IPS-20b (cell line): Measurements from ENCODE around the gene SUMO3.
"Not testable (repeated sequence)": the region's sequence is repeated elsewhere in the genome, so short reads cannot be mapped to it uniquely, and the experiment has no call there.

Experiments used
- H3K27ac ChIP-seq: one replicate; pipeline ENCODE4 v1.5.1; 2013; ENCODE audit warnings: low read length
- H3K27me3 ChIP-seq: 2 replicates; pipeline ENCODE4 v1.6.1; 2013; ENCODE audit warnings: mild to moderate bottlenecking, low read length, inconsistent platforms; ENCODE audit not compliant: insufficient read depth
- H3K36me3 ChIP-seq: 2 replicates; pipeline ENCODE4 v1.6.1; 2013; ENCODE audit warnings: low read depth, mild to moderate bottlenecking, inconsistent platforms, low read length, moderate library complexity; ENCODE audit not compliant: insufficient read depth
- H3K4me1 ChIP-seq: 2 replicates; pipeline ENCODE4 v1.6.1; 2013; ENCODE audit warnings: mild to moderate bottlenecking, control low read depth, inconsistent platforms, low read length, moderate library complexity; ENCODE audit not compliant: insufficient read depth
- H3K4me3 ChIP-seq: 2 replicates; pipeline ENCODE4 v1.5.1; 2013; ENCODE audit warnings: mild to moderate bottlenecking, low read length, inconsistent platforms
- H3K9ac ChIP-seq: 2 replicates; pipeline ENCODE4 v1.6.1; 2013; ENCODE audit warnings: low read depth, mild to moderate bottlenecking, inconsistent platforms, low read length, moderate library complexity
- H3K9me3 ChIP-seq: 2 replicates; pipeline ENCODE4 v1.6.1; 2013; ENCODE audit warnings: mild to moderate bottlenecking, low read depth, low read length, inconsistent platforms; ENCODE audit not compliant: insufficient read depth

SUMO3 gene

GRCh38 chr21:44834951-44835646 lies 17.2 kb upstream of the SUMO3 start:
- H3K4me3 ChIP-seq, result no peak overlapping the region
- no peaks in the 10 kb centered on the region for H3K36me3 ChIP-seq
- no peak overlapping the region for H3K9ac ChIP-seq
- no peaks in the 10 kb centered on the region for H3K27me3 ChIP-seq
- no peaks in the 10 kb centered on the region; the same call in 1 of the 2 replicates for H3K9me3 ChIP-seq
- H3K27ac ChIP-seq, result no peak overlapping the region
- H3K4me1 ChIP-seq, result no peaks in the 10 kb centered on the region

- Histone ChIP-seq H3K9me3 (peaks cover 2% of the 10 kb centered on the region; the same call in 1 of the 2 replicates), H3K4me1 (no peaks in the 10 kb centered on the region), H3K36me3 (no peaks in the 10 kb centered on the region), H3K27me3 (no peaks in the 10 kb centered on the region), H3K4me3 (no peak overlapping the region), H3K9ac (no peak overlapping the region), H3K27ac (no peak overlapping the region)
These were observed 16.5 kb upstream of the SUMO3 start for GRCh38 chr21:44834231-44834950.

GRCh38 chr21:44833663-44834062 lies 15.8 kb upstream of the SUMO3 start:
- Histone ChIP-seq H3K4me3 (no peak overlapping the region), H3K9me3 (peaks cover 9% of the 10 kb centered on the region), H3K4me1 (no peaks in the 10 kb centered on the region), H3K9ac (no peak overlapping the region), H3K27me3 (no peaks in the 10 kb centered on the region), H3K27ac (no peak overlapping the region), H3K36me3 (no peaks in the 10 kb centered on the region)

- H3K4me3 ChIP-seq, H3K36me3 ChIP-seq, H3K27ac ChIP-seq, H3K27me3 ChIP-seq, H3K4me1 ChIP-seq, H3K9ac ChIP-seq: not testable (repeated sequence)
- peaks cover 19% of the 10 kb centered on the region for H3K9me3 ChIP-seq
These were observed 14.8 kb upstream of the SUMO3 start for GRCh38 chr21:44832516-44833255.

- Histone ChIP-seq H3K27me3 (no peaks in the 10 kb centered on the region), H3K4me3 (no peak overlapping the region), H3K36me3 (no peaks in the 10 kb centered on the region), H3K27ac (no peak overlapping the region), H3K4me1 (no peaks in the 10 kb centered on the region), H3K9ac (no peak overlapping the region), H3K9me3 (peaks cover 26% of the 10 kb centered on the region)
These were observed 13.5 kb upstream of the SUMO3 start for GRCh38 chr21:44831227-44831860.

GRCh38 chr21:44829507-44830092 lies 11.7 kb upstream of the SUMO3 start:
- peaks cover 30% of the 10 kb centered on the region for H3K9me3 ChIP-seq
- H3K9ac ChIP-seq, result no peak overlapping the region
- H3K27me3 ChIP-seq, result no peaks in the 10 kb centered on the region
- no peak overlapping the region for H3K4me3 ChIP-seq
- no peak overlapping the region for H3K27ac ChIP-seq
- H3K4me1 ChIP-seq, result no peaks in the 10 kb centered on the region
- H3K36me3 ChIP-seq, result no peaks in the 10 kb centered on the region

- no peaks in the 10 kb centered on the region for H3K27me3 ChIP-seq
- H3K9me3 ChIP-seq, result peaks cover 34% of the 10 kb centered on the region
- H3K4me3 ChIP-seq, result no peak overlapping the region
These were observed 10.6 kb upstream of the SUMO3 start for GRCh38 chr21:44828362-44829056.

GRCh38 chr21:44823179-44823660 lies 5.4 kb upstream of the SUMO3 start:
- Histone ChIP-seq H3K36me3 (no peaks in the 10 kb centered on the region), H3K4me3 (no peak overlapping the region), H3K9ac (no peak overlapping the region), H3K27me3 (peaks cover 13% of the 10 kb centered on the region), H3K27ac (no peak overlapping the region), H3K9me3 (peaks cover 56% of the 10 kb centered on the region), H3K4me1 (no peaks in the 10 kb centered on the region)

More at GRCh38 chr21:44828362-44829056, 10.6 kb upstream of the SUMO3 start:
- Histone ChIP-seq H3K9ac (no peak overlapping the region), H3K36me3 (no peaks in the 10 kb centered on the region), H3K4me1 (no peaks in the 10 kb centered on the region), H3K27ac (no peak overlapping the region)

- Histone ChIP-seq H3K27me3 (peaks cover 13% of the 10 kb centered on the region), H3K9me3 (peaks cover 50% of the 10 kb centered on the region), H3K36me3 (no peaks in the 10 kb centered on the region), H3K4me1 (no peaks in the 10 kb centered on the region), H3K27ac (no peak overlapping the region), H3K4me3 (no peak overlapping the region), H3K9ac (no peak overlapping the region)
These were observed 4.8 kb upstream of the SUMO3 start for GRCh38 chr21:44822484-44823178.

GRCh38 chr21:44820851-44821250 lies 3.0 kb upstream of the SUMO3 start:
- H3K27ac ChIP-seq, result no peak overlapping the region
- H3K9me3 ChIP-seq, result peaks cover 39% of the 10 kb centered on the region
- H3K36me3 ChIP-seq, result no peaks in the 10 kb centered on the region
- no peak overlapping the region for H3K9ac ChIP-seq
- H3K4me3 ChIP-seq, result no peak overlapping the region
- H3K4me1 ChIP-seq, result no peaks in the 10 kb centered on the region
- peaks cover 13% of the 10 kb centered on the region for H3K27me3 ChIP-seq
